HEK293 (cell line): ENCODE data around the gene NUMA1.

Source experiments
- KLF9 ChIP-seq: fragments of 450-650 bp; formaldehyde crosslinking; IDR thresholded peaks from 2 replicates; pipeline ENCODE4 v1.5.1; 2016; ENCODE audit warnings: missing biosample characterization, missing genetic modification characterization, low read depth
- ZNF391 ChIP-seq: fragments of 450-650 bp; formaldehyde crosslinking; IDR thresholded peaks from 2 replicates; pipeline ENCODE4 v1.5.1; 2016; ENCODE audit warnings: low read depth, missing biosample characterization, missing genetic modification characterization, borderline replicate concordance
- ZNF776 ChIP-seq: fragments of 450-650 bp; formaldehyde crosslinking; IDR thresholded peaks from 2 replicates; pipeline ENCODE4 v1.5.0; 2017; ENCODE audit warnings: missing biosample characterization, missing genetic modification characterization, borderline replicate concordance

DNA sequence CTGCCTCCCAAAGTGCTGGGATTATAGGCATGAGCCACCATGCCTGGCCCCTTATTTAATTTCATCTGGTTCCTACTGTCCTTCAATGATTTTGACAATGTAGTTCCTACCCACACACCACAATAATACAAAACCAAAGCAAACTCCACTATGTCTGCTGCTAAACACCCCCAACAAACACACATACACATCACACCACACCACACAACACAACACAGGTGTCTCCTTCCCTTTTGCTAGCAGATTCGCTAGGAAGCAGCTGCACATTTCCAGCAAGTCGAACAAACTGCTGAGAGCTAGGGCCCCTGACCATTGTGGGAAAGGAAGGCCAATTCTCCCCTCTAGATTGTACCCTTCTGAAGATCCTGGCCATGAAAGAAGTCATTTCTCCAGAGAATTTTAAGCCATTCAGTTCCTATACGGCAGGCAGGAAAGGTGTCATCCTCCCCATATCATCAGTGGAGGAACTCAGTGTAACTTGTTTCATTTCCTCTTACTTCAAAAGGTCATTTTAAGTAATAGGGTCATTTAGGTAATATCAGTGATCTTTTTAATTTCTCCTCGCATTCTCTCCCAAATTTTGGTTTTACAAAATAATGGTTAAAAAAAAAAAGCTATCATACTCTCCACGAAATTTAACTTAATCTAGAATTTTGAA, 18.5 kb downstream of the NUMA1 start:
- no peak for TF ChIP-seq ZNF391
- no peak for TF ChIP-seq KLF9 (tag by site-specific recombination)
- no peak for TF ChIP-seq ZNF776
